Pancreas (tissue), 10 donors: ENCODE measurements around the gene MORN4. TPM values are rescaled to one million over a fixed set of nuclear protein-coding genes. Genes with fewer than 3 reads are reported as not detected.

Source experiments
- ATAC-seq, 4 donors: fragments of 200-7000 bp; cut with Tn5 transposase; one replicate each; pipeline versions ENCODE4 v1.8.0 to v1.9.1; 2020; ENCODE audit warnings: mild to moderate bottlenecking in 4 of 4, moderate library complexity in 4 of 4
- DNase-seq, 6 donors: peaks; one replicate each; pipeline ENCODE4 v3.0.0-alpha.2; 2020
- FAIRE-seq: peaks from 2 replicates; lab custom pipeline; 2012; peaks lifted over from hg19 to GRCh38; lab: Jason Lieb, UNC
- H3K27ac ChIP-seq, 4 donors: fragments of 200-600 bp; sonication (generic); 1 replicate in 3 of 4; 2 replicates in 1 of 4; pipeline versions ENCODE4 v1.5.0 to v1.8.0; 2020
- H3K27me3 ChIP-seq, 4 donors: fragments of 200-600 bp; one replicate each; pipeline ENCODE4 v1.8.0; 2021
- H3K36me3 ChIP-seq, 3 donors: fragments of 200-600 bp; sonication (generic) in 1 of 3; one replicate each; pipeline versions ENCODE4 v1.5.0 to v1.8.0; 2020 to 2021
- H3K4me1 ChIP-seq, 3 donors: fragments of 200-600 bp; one replicate each; pipeline ENCODE4 v1.8.0; 2021
- H3K4me3 ChIP-seq, 4 donors: fragments of 200-600 bp; sonication (generic) in 2 of 4; one replicate each; pipeline versions ENCODE4 v1.5.0 to v1.8.0; 2020 to 2021
- H3K9me3 ChIP-seq, 4 donors: fragments of 200-600 bp; one replicate each; pipeline ENCODE4 v1.8.0; 2021
- WGBS, 2 donors: extraction: QIAGEN DNeasy Blood & Tissue Kit; methylation state at CpG; one replicate each; pipeline ENCODE4 v1.1.7; 2013; 5-methylcytosine and 5-hydroxymethylcytosine counted together
- intact Hi-C, 3 donors: fragments of 100-400 bp; cut with DNase I; formaldehyde crosslinking; loops; one replicate each; pipeline versions ENCODE4 v1.11.1 to v1.14.2; 2022
- polyA plus RNA-seq, 2 donors: library from polyadenylated mRNA; stranded (reverse); fragments of 200-250 nt; gene quantifications; one replicate each; pipeline ENCODE4 v1.2.3, GENCODE V29; 2013
- total RNA-seq, 6 donors: library from RNA; stranded (reverse); fragmentation: NEBNext Ultra II Directional in 4 of 6; extraction: Animal tissue kit (Norgen Biotek cat#: 25700) in 4 of 6; gene quantifications; one replicate each; pipeline versions ENCODE4 v1.2.1 to v1.2.4, GENCODE V29; 2021 to 2023
- TF ChIP-seq, protein P1 (sequence below), 4 donors: fragments of 200-600 bp; sonication (generic) in 3 of 4; IDR thresholded peaks; one replicate each; pipeline versions ENCODE4 v1.5.0 to v1.8.0; 2021; ENCODE audit warnings: antibody characterized with exemption in 4 of 4
- donor health status: healthy with polysubstance abuse.
- donor health status: DM: no; HTN: no; CAD: no; lungs with moderate emphysema.
- donor health status: DM: no; HTN: no; CAD: no.
- donor health status: control.
- donor health status: control.
- donor health status: Bipolar disorder and iron deficiency.
- donor health status: DM: yes; HTN: yes; CAD: no.
- donor health status: DM: no; HTN: no; CAD: no.
- donor health status: DM: no; HTN: no; CAD: no.
- donor health status: DM: yes; HTN: yes; CAD: no.

Gene MORN4
- total and polyA plus RNA-seq, 8 donors: 3.3 to 8.9 (median 4.7) TPM

DNA sequence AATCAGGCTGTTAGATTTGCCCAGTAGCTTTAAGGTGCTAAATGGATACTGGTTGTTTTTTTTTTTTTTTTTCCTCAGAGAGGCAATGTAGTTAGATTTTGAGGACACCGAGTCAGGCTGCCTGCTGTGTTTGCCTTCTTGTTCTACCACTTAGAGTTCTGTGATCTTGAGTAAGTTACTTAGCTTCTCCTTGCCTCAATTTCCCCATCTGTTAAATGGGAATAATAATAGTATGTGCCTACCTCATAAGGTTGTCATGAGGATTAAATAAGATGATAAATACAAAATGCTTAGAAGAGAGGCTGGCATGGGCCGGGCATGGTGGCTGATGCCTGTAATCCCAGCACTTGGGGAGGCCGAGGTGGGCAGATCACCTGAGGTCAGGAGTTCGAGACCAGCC lies 14.6 kb downstream of the MORN4 start:
- Histone ChIP-seq H3K27me3 (no peaks in the 10 kb centered on the region), H3K4me3 (no peak overlapping the region), H3K4me1 (peaks cover 0 to 3% (median 0%) of the 10 kb centered on the region in 3 donors), H3K27ac (no peak overlapping the region), H3K9me3 (no peaks in the 10 kb centered on the region), H3K36me3 (no peaks in the 10 kb centered on the region)
- DNase-seq (no peak), FAIRE-seq (no peak), ATAC-seq (no peak)
- intact Hi-C loops: no loop called here
- WGBS, 2 donors: 93 to 94% methylated on average over 4 of the region's 4 CpGs
- TF ChIP-seq, protein P1, sequence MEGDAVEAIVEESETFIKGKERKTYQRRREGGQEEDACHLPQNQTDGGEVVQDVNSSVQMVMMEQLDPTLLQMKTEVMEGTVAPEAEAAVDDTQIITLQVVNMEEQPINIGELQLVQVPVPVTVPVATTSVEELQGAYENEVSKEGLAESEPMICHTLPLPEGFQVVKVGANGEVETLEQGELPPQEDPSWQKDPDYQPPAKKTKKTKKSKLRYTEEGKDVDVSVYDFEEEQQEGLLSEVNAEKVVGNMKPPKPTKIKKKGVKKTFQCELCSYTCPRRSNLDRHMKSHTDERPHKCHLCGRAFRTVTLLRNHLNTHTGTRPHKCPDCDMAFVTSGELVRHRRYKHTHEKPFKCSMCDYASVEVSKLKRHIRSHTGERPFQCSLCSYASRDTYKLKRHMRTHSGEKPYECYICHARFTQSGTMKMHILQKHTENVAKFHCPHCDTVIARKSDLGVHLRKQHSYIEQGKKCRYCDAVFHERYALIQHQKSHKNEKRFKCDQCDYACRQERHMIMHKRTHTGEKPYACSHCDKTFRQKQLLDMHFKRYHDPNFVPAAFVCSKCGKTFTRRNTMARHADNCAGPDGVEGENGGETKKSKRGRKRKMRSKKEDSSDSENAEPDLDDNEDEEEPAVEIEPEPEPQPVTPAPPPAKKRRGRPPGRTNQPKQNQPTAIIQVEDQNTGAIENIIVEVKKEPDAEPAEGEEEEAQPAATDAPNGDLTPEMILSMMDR (IDR thresholded peaks at IDR 0.05): no peak

DNA sequence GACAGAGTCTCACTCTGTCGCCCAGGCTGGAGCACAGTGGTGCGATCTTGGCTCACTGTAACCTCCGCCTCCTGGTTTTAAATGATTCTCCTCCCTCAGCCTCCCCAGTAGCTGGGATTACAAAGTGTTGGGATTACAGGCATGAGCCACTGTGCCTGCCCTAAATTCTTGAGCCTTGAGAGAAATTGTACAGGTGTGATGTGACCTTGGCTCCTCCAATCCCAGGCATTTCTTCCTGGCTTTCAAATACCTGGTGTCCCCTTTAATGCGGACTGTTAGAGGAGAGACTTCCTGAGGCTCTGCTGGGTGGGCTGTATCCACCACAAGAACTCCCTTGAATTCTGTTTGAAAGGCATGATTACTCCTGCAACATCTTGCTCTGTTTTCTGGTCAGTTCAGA lies 15.0 kb downstream of the MORN4 start:
- Histone ChIP-seq H3K9me3 (no peaks in the 10 kb centered on the region), H3K27me3 (no peaks in the 10 kb centered on the region), H3K4me1 (peaks cover 0 to 2% (median 0%) of the 10 kb centered on the region in 3 donors), H3K4me3 (no peak overlapping the region), H3K36me3 (no peaks in the 10 kb centered on the region), H3K27ac (no peak overlapping the region)
- DNase-seq (no peak), FAIRE-seq (no peak), ATAC-seq (peak in 2 of 4 donors; percentile 57 to 82)
- TF ChIP-seq, protein P1 (IDR thresholded peaks at IDR 0.05): no peak
- WGBS, 2 donors: 77 to 80% methylated on average over 4 of the region's 4 CpGs
- intact Hi-C loops: no loop called here

DNA sequence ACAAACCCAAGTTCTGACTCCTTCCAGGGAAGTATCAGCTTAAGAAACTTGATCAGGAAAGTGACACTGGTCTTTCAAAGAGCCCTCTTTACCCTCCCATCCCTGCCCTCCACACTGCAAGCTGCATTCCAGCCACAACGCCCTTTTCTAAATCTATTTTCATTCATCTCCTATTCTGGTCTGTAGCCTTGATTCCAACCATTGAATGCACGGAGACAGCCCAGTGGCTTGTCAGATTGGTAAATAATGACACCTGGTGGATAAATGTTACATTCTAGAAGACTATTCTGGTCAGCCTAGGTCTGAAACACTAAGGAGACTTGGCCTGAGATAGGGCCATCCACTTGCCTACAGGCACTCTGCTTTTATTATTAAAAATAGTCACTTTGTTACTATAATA lies 20.9 kb downstream of the MORN4 start:
- no peak for DNase-seq
- WGBS, 2 donors: 40 to 51% methylated on average over 2 of the region's 2 CpGs
- FAIRE-seq: peak; percentile 17
- H3K27ac ChIP-seq: no peak overlapping the region
- H3K9me3 ChIP-seq: no peaks in the 10 kb centered on the region
- H3K4me3 ChIP-seq: no peak overlapping the region
- no peaks in the 10 kb centered on the region for H3K4me1 ChIP-seq
- no peaks in the 10 kb centered on the region for H3K27me3 ChIP-seq
- no peaks in the 10 kb centered on the region for H3K36me3 ChIP-seq
- ATAC-seq: peak in 3 of 4 donors; percentile 76 to 90 (median 81)
- TF ChIP-seq, protein P1 (IDR thresholded peaks at IDR 0.05): no peak
- intact Hi-C loops: no loop called here

DNA sequence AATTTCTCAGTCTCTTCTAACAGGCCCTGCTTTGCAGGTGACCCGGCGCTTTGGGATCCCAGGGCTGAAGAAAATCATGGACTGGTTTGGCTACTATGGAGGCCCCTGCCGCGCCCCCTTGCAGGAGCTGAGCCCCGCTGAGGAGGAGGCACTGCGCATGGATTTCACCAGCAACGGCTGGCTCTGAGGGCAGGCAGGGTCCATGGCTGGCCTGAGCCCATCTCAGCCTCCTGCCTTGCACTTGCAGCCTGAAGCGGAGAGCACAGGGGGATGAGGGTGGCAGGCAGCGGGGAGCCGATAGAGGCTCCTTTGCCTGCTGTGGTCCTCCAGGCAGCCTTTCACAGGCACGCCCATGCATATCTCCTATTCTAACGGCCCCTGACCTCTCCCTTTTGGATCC lies 21.8 kb downstream of the MORN4 start:
- TF ChIP-seq, protein P1 (IDR thresholded peaks at IDR 0.05): no peak
- no peaks in the 10 kb centered on the region for H3K36me3 ChIP-seq
- no peak for FAIRE-seq
- no peak overlapping the region for H3K27ac ChIP-seq
- intact Hi-C loops: no loop called here
- 85 to 89% methylated on average over 12 of the region's 12 CpGs for WGBS, 2 donors
- H3K4me3 ChIP-seq: no peak overlapping the region
- no peaks in the 10 kb centered on the region for H3K9me3 ChIP-seq
- DNase-seq: no peak
- no peak for ATAC-seq
- no peaks in the 10 kb centered on the region for H3K27me3 ChIP-seq
- H3K4me1 ChIP-seq: no peaks in the 10 kb centered on the region

DNA sequence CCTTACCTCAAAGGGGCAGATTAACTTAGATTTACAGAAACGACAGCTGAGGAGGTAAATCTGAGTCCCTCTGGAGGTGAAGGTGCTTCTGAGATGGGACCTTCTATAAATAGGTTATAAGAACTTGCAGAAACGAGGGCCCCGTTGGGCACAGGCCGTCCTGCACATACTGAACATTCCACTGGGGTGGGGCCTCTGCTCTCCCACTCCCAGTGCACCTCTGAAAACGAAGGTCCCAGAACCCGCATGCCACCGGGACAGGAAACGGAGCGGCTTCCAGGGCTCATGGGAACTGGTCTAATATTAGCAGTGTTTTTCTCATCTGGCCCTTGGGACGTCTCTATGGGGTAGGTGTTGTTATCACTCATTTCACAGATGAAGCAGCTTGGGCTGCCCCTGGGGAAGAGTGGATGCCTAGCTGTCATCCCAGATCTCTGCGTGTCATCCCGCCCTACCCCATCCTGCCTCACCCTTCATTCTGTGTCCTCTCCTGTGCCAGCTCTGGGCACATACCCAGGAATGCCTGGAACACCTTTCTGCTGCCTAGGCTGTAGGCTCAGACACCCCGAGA lies 24.2 kb downstream of the MORN4 start:
- no peak overlapping the region for H3K4me3 ChIP-seq
- no peaks in the 10 kb centered on the region for H3K9me3 ChIP-seq
- intact Hi-C loops: no loop called here
- FAIRE-seq: no peak
- ATAC-seq: no peak
- no peak for DNase-seq
- 83 to 84% methylated on average over 13 of the region's 13 CpGs for WGBS, 2 donors
- no peaks in the 10 kb centered on the region for H3K36me3 ChIP-seq
- TF ChIP-seq, protein P1 (IDR thresholded peaks at IDR 0.05): no peak
- no peaks in the 10 kb centered on the region for H3K27me3 ChIP-seq
- H3K4me1 ChIP-seq: no peaks in the 10 kb centered on the region
- no peak overlapping the region for H3K27ac ChIP-seq
